HG03432 (cell line): ENCODE data around the gene C12orf60.

Source experiments
- ATAC-seq: cut with Tn5 transposase; IDR thresholded peaks from one replicate; pipeline ENCODE4 v1.9.1; 2021; ENCODE audit warnings: mild to moderate bottlenecking, moderate library complexity; ENCODE audit not compliant: unreplicated experiment

Gene C12orf60

GRCh38 chr12:14833952-14834351, 30.5 kb downstream of the C12orf60 start:
- no peak for ATAC-seq

- no peak for ATAC-seq
Observed at GRCh38 chr12:14834509-14834908, 31.0 kb downstream of the C12orf60 start.

- ATAC-seq: no peak
Observed at GRCh38 chr12:14836336-14837210, 33.1 kb downstream of the C12orf60 start.

- no peak for ATAC-seq
Observed at GRCh38 chr12:14839262-14839661, 35.8 kb downstream of the C12orf60 start.

GRCh38 chr12:14840616-14841015, 37.1 kb downstream of the C12orf60 start:
- ATAC-seq: no peak

GRCh38 chr12:14841761-14842160, 38.3 kb downstream of the C12orf60 start:
- no peak for ATAC-seq

- no peak for ATAC-seq
Observed at GRCh38 chr12:14842315-14842714, 38.8 kb downstream of the C12orf60 start.

- no peak for ATAC-seq
Observed at GRCh38 chr12:14843425-14843887, 40.0 kb downstream of the C12orf60 start, which contains the start of gene ART4. ART4 (minus strand) TSS chr12:14843526; CDS start chr12:14843113, 413 bp downstream.

- no peak for ATAC-seq
Observed at GRCh38 chr12:14844401-14844800, 40.9 kb downstream of the C12orf60 start.

GRCh38 chr12:14845350-14845750, 41.9 kb downstream of the C12orf60 start:
- ATAC-seq: no peak

GRCh38 chr12:14846042-14846587, 42.6 kb downstream of the C12orf60 start:
- no peak for ATAC-seq

- ATAC-seq: no peak
Observed at GRCh38 chr12:14846876-14847580, 43.6 kb downstream of the C12orf60 start.

GRCh38 chr12:14849661-14850060, 46.2 kb downstream of the C12orf60 start:
- ATAC-seq: no peak

GRCh38 chr12:14850929-14851663, 47.6 kb downstream of the C12orf60 start:
- ATAC-seq: peak; percentile 71

GRCh38 chr12:14852880-14853279, 49.4 kb downstream of the C12orf60 start:
- ATAC-seq: no peak

- no peak for ATAC-seq
Observed at GRCh38 chr12:14853961-14854360, 50.5 kb downstream of the C12orf60 start.

GRCh38 chr12:14854586-14855183, 51.2 kb downstream of the C12orf60 start:
- ATAC-seq: peak; percentile 72

- ATAC-seq: no peak
Observed at GRCh38 chr12:14858513-14858912, 55.0 kb downstream of the C12orf60 start.

- no peak for ATAC-seq
Observed at GRCh38 chr12:14860490-14860889, 57.0 kb downstream of the C12orf60 start.

GRCh38 chr12:14868916-14869506, 65.5 kb downstream of the C12orf60 start:
- no peak for ATAC-seq
